ENCODE results near the gene HPS4.

GRCh38 chr22:26461188-26461810, 22.3 kb downstream of the HPS4 start:
- peak; percentile 75 to 84 for TF ChIP-seq CTCF (conservative IDR thresholded peaks at IDR 0.05 in 1 of 2, IDR thresholded peaks at IDR 0.05 in 1 of 2; ENCODE audit: low read depth in 1 of 2, low read length in 2 of 2)
- TF ChIP-seq EZH2 (IDR thresholded peaks at IDR 0.05; ENCODE audit: low read length, missing control alignments): no peak
